ENCODE measurements around the gene PGLYRP4. TPM values are rescaled to one million over a fixed set of nuclear protein-coding genes. Genes with fewer than 3 reads are reported as not detected.

PGLYRP4 gene
- total and polyA plus RNA-seq, 8 donors = not detected

DNA sequence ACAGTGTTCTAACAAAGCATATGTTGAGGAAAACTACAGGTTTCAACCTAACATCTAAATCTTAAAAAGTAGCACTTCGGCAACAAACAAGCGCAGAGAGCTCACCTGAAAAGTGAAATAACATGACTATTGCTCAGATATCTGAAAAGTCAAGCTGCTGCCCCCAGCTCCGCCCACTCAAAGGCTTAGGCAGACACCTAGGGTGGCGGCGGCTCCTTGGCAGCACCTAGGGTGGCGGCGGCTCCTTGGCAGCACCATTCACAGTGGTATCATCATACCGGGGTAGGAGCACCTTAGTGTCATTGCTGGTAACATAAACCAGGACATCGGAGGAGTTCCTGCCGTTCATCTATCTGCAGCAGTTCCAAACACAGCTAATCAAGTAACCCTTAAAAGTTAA lies 30.9 kb upstream of the PGLYRP4 start:
- Histone ChIP-seq H3K4me1 (peaks cover 0 to 34% of the 10 kb centered on the region in 2 donors), H3K36me3 (no peaks in the 10 kb centered on the region), H3K27ac (no peak overlapping the region), H3K27me3 (no peaks in the 10 kb centered on the region), H3K9me3 (peaks cover 0 to 14% of the 10 kb centered on the region in 2 donors), H3K4me3 (no peak overlapping the region)
- intact Hi-C loops (cut with DNase I) = no loop called here
- TF ChIP-seq CTCF (IDR thresholded peaks at IDR 0.05) = no peak
- DNase-seq (no peak), ATAC-seq (no peak)

GRCh38 chr1:153375511-153375910 lies 26.9 kb upstream of the PGLYRP4 start, which contains the start of gene S100A12:
Gene S100A12, minus strand, starts transcription at chr1:153375621. Its CDS starts 1,029 bp downstream, at chr1:153374592.
- Histone ChIP-seq H3K27me3 (no peaks in the 10 kb centered on the region), H3K27ac (peak within 1 kb of the TSS in 1 of 2 donors; percentile 85), H3K36me3 (no peaks in the 10 kb centered on the region), H3K9me3 (no peaks in the 10 kb centered on the region), H3K4me1 (peaks cover 0 to 46% of the 10 kb centered on the region in 2 donors), H3K4me3 (peak within 1 kb of the TSS in 1 of 2 donors; percentile 8)
- intact Hi-C loops (cut with DNase I) = no loop called here
- ATAC-seq = peak; percentile 91
- DNase-seq = no peak
- TF ChIP-seq CTCF (IDR thresholded peaks at IDR 0.05) = no peak

DNA sequence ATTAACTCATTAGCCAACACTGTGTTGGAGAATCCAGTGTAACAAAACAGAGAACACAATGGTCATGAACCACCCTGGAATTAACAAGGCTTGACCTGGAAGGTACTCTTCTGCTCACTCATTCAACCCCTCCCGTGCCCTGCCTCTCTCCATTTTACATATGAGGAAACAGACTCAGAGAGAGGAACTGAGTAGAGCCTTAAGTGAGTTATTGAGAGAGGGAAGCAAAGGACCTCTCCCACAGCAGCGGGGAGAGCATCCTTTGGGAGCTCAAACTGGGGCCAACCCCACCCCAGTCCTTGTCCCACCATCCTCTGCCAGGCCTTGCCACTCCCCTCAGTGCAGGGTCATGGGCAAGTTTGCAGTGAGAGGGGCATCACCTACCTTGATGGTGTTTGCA lies 25.4 kb upstream of the PGLYRP4 start:
- Histone ChIP-seq H3K27ac (peak overlapping the region in 1 of 2 donors; percentile 85), H3K4me1 (peaks cover 0 to 49% of the 10 kb centered on the region in 2 donors), H3K36me3 (no peaks in the 10 kb centered on the region), H3K4me3 (peak overlapping the region in 1 of 2 donors; percentile 8), H3K27me3 (no peaks in the 10 kb centered on the region), H3K9me3 (no peaks in the 10 kb centered on the region)
- DNase-seq (no peak), ATAC-seq (peak; percentile 38)
- TF ChIP-seq CTCF (IDR thresholded peaks at IDR 0.05) = no peak
- intact Hi-C loops (cut with DNase I) = no loop called here

DNA sequence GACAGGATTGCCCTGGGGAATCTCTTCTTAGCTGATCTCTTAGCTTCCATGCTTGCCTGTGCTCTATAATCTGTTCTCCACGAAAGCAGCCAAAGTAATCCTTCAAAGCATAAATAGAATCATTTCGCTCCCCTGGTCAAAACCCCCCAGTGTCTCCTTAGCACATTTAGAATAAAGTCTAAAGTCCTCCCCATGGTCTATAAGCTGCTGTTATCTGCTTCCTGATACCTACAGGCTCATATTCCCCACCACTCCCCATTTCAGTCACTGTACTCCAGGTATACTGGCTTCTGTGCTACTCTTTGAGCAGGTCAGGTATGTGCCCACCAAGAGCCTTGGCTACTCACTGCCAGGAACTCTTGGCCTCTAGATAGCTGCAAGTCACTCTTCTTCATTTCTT lies 23.9 kb upstream of the PGLYRP4 start:
- H3K27me3 ChIP-seq = no peaks in the 10 kb centered on the region

DNA sequence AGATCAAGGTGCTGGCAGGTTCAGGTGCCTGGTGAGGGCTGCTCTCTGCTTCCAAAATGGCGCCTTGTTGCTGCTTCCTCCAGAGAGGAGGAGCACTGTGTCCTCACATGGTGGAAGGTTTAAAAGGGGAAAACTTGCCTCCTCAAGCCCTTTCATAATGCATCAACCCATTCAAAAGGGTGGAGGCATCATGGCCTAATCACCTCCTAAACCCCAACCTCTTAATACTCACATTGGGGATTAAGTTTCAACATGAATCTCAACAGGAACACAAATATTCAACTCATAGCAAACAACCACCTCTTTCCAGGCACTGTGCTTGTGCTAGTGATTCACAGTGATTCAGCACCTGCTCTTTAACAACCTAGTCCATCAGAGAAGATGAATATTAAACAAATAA lies 22.6 kb upstream of the PGLYRP4 start:
- no peak for DNase-seq
- Histone ChIP-seq H3K27me3 (no peaks in the 10 kb centered on the region), H3K9me3 (no peaks in the 10 kb centered on the region), H3K4me1 (peaks cover 0 to 63% of the 10 kb centered on the region in 2 donors), H3K4me3 (no peak overlapping the region), H3K36me3 (no peaks in the 10 kb centered on the region), H3K27ac (peak overlapping the region in 1 of 2 donors; percentile 85)
- TF ChIP-seq CTCF (IDR thresholded peaks at IDR 0.05) = no peak
- intact Hi-C loops (cut with DNase I) = no loop called here
- no peak for ATAC-seq

More for the DNA sequence above, 23.9 kb upstream of the PGLYRP4 start:
- H3K9me3 ChIP-seq = no peaks in the 10 kb centered on the region
- no peak overlapping the region for H3K4me3 ChIP-seq
- DNase-seq (no peak), ATAC-seq (no peak)
- H3K4me1 ChIP-seq = peaks cover 0 to 63% of the 10 kb centered on the region in 2 donors
- TF ChIP-seq CTCF (IDR thresholded peaks at IDR 0.05) = no peak
- H3K36me3 ChIP-seq = no peaks in the 10 kb centered on the region
- intact Hi-C loops (cut with DNase I) = no loop called here
- H3K27ac ChIP-seq = peak overlapping the region in 1 of 2 donors; percentile 85
